HG02610 (cell line): ENCODE data around the gene FGF4.
"Not testable (repeated sequence)": the region's sequence is repeated elsewhere in the genome, so short reads cannot be mapped to it uniquely, and the experiment has no call there.

Experiments
- ATAC-seq: cut with Tn5 transposase; IDR thresholded peaks from one replicate; pipeline ENCODE4 v1.9.1; 2021; ENCODE audit warnings: mild to moderate bottlenecking, moderate library complexity; ENCODE audit not compliant: unreplicated experiment

FGF4 gene

DNA sequence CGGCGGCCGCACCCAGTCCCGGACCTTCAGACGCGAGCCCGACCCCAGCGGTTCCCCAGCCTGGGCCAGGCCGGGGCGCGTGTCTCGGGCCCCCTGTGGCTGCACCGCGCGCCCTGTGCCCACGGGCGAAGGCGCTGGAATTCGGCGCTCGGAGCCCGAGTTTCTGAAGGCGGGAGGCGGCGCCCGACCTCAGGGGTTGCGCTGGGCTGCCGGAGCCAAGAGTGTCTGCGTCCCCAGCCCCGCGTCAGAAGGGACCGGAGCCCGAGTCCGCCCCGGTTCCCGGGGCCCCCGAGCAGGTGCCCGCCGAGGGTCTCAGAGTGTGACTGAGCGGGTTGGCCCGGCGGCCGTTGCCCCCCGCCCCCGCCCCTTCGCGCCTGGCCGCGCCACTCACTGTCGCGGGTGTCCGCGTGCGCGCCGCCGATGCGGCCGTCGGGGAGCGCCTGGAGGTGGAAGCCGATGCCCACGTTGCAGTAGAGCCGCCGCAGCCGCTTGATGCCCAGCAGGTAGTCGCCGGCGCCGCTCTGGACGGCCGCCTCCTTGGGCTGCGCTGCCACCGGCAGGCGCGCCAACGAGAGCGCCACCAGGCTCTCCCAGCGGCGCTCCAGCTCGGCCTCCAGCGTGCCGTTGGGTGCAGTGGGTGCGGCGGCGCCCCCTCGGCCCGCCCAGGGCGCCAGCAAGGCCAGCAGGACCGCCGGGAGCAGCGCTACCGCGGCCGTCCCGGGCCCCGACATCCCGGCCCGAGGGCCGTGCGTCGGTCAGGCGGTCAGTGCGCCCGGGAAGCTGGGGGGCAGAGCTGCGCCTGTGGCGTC, 583 bp downstream of the FGF4 start:
- ATAC-seq: no peak

DNA sequence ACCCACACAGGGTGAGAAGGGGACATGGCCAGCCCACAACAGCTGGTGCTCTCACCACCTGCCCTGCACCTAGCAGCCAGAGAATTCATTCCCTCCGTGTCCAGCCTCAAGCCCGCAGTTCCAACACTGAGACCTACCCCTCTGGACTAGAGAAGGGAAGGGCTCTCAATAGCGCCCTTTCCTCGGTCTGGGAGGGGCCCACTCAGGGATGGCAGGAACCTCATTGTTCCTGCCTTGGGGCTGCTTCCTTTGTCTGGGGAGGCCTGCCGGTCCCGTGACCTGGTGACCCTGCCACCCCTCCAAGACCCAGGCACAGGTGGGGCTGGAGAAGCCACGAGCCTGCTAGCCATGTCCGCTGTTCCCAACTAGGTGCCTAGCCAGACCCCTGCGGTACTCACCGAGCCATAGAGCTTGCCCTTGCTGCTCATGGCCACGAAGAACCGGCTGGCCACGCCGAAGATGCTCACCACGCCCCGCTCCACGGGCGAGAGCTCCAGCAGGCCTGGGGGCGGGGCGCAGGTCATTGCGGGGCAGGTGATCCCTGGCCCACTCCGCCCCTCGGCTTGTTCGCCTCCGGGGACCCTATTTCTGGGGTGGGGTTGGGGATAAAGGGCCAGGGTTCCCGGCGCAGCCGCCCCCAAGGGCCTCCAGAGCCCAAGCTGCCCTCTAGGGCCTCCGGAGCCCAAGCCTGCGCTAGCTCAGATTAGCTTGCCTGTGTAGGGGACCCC, 1.4 kb downstream of the FGF4 start:
- no peak for ATAC-seq

DNA sequence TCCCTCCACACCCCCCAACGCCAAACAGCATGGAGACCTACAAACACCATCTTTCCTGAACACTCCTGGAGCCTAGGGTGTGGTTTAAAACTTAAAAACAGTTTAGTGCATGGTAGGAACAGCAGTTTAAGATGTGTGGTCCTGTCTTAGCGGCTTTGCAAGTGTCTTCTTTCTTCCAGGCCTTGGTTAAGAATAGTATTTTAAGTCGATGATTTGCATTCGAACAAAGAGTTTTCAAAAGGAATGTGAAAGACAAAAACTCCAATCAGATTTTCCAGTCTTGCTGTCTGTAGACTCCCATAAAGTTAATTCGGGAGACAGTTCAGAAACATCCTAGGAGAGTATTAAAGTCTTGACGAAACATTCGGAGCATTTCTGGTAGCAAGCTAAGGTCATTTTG, 3.7 kb downstream of the FGF4 start:
- no peak for ATAC-seq

DNA sequence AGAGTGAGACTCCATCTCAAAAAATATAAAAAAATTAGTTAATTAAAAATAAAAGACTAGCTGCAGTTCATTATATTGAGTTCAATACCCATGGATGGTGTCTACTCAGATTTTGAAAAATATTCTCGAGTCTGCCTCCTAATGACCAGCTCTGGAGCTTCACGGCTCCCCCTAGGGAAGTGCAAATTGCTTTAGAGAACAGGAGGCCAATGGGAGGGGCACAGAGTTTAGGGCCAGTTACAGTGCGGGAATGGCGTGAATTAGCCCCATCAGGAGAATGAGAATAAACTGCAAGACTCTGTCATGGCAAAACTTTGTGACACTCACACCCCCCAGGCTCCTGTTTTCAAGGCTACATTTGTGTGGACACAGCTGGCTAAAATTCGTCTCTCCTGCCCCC, 4.6 kb downstream of the FGF4 start:
- ATAC-seq: no peak

DNA sequence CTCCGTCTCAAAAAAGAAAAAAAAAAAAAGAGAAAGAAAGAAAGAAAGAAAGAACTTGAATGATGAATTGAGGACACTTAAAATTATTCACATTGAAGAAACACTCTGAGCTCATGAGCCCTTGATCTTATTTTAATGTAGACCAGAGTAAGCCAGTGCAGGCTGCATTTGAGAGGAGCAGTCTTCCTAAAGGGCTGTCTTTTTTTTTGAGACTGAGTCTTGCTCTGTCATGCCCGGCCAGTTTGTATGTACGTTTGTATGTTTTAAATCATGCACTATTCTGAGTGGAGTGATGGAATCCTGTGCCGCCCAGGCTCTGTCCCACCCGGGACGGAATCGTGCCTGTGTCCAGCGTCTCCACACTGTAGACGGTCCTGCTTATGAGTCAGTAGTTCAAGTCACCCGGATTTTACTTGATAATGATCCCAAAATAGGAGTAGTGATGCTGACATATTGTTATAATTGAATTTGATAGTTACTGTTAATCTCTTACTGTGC, 9.6 kb downstream of the FGF4 start:
- ATAC-seq: no peak

DNA sequence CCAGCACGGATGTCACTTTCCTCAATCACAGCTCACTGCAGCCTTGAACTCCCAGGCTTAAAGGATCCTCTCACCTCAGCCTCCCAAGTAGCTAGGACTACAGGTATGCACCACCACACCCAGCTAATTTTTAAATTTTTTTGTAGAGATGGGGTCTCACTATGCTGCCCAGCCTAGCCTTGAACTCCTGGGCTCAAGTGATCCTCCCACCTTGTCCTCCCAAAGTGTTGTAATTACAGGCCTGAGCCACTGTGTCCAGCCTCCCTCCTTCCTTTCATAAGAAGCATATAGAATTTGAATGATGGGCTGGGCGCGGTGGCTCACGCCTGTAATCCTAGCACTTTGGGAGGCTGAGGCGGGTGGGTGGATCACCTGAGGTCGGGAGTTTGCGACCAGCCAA, 10.2 kb downstream of the FGF4 start:
- not testable (repeated sequence) for ATAC-seq

DNA sequence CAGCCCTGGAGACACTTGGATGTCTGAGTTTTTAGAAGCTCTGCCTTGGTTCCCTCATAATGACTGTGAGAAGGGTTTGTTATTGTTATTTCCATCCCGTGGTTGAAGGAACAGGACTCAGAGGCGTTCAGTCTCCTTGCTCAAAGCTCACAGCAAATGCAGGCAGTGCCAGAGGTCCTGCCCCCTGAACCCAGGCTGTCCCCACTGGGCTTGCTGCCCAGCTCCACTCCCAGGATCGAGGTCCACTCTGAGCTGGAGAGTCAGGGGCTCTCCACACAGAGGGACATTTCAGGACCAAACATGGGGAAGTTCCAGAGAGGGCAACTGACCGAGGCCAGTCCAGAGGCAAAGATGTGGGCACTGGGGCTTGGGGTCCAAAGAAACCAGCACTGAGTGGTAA, 14.8 kb downstream of the FGF4 start:
- ATAC-seq: no peak

DNA sequence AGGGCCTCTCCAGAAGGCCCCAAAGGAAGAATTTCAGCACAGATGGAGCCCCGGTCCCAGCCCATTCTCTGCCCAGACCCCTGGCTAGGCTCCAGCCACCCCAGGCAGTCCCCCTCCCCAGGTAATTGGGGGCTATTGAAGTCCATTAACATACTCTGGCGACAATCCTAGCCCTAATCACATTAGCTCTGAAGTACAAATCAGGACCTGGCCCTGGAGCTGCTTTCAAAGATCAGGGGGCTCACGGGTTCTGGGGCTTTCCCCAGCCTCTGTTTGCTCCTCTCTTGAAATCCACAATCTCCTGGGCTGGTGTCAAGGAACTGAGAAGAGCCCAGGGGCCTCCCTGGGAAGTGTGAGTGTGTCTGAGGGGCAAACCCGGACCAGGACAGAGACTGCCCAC, 22.3 kb downstream of the FGF4 start:
- no peak for ATAC-seq

DNA sequence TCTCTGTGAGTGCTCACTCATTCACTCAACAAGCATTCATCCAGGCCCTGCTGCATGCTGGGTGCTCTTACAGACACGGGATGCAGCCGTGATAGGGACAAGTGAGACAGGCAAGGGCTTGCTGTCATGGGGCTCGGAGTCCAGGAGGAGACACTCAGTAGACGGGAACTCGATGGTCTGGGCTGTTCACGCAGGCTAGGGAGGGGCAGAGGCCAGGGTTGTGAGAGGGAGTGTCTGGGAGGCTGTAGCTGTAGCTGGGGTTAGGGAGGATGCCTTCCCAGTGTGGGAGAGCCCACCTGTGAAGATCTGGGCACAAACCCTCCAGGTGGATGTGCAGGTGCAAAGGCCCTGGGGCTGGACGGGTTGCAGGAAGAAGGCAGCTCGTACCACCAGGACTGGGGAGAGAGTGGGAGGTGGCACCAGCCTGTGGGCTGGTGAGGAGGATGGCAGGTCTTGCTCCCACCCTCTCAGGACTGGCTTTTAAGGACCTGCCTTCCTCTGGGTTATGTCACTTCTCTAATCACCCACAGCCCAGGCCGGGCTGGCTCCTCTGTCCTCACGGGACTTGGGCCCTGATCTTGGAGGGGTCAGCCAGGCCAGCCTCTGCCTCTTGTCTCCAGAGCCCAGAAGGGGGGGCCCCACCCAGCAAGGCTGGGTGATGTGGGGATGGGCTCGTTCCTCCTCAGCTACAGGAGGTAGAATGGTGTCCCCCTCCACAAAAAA, 24.1 kb downstream of the FGF4 start:
- no peak for ATAC-seq

DNA sequence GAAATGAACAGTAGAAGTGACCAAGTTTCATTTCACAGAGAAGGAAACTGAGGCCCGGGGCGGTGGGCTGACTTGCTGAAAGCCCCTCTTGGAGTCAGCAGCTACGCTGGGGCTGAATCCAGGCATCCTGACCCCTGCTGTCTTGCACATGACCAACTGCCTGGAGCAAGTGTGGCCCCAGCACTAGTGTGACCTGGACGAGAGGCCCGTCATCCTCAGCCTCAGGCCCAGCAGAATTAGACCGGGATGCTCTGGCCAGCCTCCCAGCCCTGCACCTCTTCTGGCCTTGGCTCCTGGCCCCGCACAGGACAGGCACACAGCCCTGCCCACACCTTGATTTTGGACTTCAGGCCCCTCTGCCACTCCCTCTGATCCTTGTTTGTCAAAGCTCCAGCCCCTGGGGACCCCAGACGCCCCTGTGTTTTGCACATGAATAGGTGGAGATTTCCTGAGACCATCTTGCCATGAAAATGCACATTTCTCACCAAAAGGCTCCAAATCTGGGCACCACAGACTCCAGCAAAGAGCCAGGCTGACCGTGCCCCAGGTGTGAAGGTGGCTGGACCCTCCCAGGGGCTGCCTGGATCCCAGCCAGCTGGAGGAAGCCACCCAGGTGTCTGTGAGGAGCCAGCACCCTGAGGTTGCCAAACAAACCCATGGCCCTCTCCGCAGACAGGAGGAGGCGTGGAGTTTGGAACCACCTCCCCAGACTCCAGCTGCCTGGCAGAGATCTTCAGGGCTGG, 24.9 kb downstream of the FGF4 start:
- no peak for ATAC-seq

DNA sequence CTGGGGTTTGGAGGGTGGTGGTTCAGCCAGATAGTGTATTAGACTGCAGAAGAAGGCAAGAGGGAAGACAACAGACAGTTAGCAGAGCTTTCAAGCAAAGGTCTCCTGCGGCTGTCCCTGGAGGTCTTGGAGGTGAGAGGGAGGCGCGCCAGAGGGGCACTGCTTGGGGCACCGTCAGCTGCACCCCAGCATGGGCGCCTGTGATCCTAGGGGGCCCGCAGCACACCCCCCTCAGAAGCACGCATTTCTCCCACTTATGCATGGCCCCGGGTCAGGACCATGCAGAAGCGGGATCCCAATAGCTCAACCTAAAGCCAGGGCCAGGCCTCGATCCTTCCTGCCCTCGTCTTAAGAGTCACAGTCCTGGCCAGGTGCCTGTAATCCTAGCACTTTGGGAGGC, 26.5 kb downstream of the FGF4 start:
- no peak for ATAC-seq

DNA sequence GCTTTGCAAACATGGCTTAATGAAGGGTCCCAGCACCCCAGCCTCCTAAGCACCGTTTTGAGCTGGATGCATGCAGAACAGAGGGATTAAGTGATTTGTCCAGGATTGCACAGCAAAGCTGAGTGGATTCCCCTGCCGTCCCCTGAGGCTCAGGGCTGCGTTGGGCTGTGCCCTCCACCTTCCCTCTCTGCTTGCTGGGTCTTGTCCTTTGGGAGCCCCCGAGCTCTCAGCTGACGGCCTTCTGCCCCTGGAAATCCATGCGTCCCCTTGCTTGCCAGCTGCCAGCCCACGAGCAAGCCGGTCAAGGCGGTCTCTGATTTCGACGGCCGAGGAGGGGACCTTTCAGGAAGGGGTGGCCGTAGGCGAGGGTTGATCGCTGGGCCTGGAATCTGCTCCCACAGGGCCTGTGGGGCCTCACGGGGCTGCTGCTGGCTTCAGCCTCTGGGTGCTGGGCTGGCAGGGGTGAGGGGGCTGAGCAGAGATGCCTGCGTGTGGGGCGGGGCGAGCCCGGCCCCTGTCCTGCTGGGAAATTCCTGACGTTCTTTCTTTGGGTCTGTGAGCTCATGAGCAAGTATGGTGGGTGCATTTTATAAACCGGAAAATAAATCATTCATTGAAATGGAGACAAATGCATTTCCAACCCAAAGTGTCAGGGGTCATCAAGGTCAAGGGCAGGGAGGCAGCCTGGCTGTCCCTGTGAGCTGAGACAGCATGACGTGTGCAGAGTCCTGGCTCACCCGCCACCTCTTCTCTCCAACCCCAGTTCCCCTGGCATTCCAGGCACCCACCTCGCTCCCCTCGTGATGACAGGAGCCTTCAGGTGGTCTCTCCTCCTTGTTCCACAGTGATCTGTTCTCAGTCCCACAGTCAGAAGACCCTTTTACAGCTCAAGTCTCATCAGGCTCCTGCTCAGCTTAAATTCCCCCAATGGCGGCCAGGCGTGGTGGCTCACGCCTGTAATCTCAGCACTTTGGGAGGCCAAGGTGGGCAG, 28.1 kb downstream of the FGF4 start:
- ATAC-seq: no peak

DNA sequence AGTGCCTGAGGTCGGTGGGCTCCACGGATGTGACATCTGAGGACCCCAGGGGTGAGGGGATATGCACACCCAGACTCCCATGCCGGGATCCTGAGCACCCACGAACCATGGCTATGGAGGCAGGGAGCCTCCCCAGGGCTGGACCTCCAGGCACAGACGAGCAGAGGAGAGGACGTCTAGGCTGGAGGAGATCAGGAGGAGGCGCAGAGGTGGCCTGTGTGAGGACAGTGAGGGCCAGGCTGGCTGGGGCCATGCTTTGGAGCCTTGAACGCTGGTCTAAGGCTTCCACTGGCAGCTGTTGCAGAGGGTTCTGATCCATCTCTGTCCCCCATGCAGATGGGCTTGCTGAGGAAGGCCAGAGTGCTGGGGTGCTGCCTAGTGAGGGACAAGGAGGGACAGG, 29.0 kb downstream of the FGF4 start:
- no peak for ATAC-seq

DNA sequence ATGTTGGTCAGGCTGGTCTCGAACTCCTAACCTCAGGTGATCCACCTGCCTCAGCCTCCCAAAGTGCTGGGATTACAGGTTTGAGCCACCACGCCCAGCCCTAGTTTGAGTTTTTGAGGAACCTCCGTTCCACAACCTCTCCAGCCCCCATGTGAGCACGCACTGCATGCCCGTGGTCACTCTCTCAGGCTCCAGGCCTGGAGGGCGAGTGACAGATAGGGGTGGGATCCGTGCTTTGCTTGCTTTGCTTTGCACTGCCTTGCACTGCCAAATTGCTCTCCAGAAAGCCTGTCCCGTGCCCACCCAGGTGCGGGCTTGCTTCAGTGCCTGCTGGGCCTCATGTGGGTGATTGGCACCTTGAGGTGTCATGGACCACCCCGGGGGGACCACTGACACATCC, 29.9 kb downstream of the FGF4 start:
- no peak for ATAC-seq

DNA sequence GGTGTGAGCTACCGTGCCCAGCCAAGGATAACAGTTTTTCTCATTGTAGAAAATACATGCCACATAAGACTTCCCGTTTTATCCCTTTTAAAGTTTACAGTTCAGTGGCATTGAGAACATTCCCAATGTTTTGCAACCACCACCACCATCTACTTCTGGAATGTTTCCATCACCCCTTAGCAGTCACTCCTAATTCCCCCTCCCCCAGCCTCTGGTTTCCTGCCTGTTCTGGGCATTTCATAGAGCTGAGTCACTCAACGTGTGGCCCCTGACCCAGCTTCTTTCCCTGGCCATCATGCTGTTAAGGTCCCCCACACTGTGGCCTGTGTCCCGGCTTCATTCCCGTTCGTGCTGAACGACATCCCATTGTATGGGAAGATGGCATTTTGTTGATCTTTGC, 30.7 kb downstream of the FGF4 start:
- ATAC-seq: no peak

DNA sequence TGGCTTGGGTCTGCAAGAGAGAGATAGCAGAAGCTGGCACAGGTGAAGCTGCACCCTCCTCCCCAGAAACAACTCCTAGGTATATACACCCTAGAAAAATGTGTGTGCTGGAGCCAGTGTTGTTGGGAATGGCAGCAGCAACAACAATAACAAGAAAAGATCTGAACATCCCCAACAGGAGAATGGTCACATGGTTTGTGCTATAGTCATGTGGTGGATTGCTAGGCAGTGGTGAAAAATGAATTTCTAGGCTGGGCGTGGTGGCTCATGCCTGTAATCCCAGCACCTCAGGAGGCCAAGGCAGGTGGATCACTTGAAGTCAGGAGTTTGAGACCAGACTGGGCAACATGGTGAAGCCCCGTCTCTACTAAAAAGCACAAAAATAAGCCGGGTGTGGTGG, 40.3 kb downstream of the FGF4 start:
- ATAC-seq: no peak

DNA sequence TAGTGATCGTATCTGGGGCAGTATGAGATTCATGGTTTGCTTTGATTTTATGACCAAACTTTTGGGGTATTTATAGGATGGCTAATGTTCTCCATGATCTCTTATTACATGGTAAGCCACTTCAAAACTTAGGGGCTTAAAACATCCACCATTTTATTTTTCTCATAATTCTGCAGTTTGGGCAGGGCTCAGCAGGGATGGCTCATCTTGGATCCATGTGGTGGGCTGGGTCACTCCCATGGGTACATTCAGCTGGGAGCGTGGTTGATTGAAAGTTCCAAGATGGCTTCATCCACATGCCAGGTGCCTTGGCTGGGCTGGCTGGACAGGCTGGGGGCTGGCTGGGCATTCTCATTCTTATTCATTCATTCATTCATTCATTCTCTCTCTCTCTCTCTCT, 40.8 kb downstream of the FGF4 start:
- no peak for ATAC-seq

DNA sequence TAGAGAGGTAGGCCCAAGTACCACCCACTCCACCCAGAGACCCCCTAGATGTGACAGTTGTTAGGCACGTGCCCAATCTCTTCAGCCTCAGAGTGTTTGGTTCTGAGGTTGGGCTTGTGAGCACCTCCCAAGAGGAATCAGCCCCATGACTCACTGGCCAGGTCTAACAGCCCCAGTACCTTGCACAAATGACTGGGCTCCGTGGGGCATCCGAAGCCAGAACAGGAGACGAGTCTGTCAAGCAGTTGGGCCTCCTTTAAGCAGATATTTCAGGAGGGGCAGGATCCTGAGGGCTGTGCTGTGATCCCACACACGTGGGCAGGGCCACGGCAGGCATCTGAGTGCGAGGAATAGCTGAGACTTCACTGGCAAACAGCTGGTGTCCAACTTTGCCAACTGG, 42.2 kb downstream of the FGF4 start:
- no peak for ATAC-seq

DNA sequence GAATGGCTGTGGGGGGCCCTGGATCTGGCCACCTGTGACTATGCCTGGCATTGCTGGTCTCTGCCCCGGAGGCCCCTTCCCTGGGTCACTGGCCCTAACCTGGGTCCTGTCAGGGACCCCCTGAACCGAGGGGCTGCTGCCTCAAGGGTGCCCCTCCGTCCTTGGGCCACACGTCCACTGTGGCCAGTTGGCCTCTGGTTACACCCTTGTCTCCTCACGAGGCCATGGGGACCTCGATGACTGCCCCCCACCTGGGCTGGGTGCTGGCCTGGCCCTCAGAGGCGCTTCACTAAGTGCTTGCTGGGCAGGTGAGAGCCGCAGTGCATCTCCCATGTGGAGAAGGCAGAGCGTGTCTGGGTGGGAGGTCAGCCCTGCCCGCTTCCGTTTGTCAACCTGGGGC, 44.0 kb downstream of the FGF4 start:
- no peak for ATAC-seq

DNA sequence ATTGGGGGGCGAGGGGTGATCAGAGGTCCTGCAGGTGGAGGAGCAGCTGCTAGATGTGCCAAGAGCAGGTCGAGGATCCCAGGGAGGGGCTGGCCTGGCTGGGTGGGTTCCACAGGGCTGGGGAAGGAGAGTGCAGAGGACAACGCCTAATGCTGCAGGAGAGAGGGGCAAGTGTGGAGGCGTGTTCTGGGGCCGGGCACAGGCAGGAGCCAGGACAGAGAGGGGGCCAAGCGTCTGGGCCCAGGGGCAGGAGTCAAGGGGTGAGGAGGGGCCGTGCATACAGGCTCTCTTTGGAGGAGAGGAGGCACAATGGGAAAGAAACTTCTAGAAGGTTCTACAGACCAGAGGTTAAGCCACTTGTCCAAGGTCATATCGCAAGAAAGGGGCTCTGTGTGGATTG, 44.6 kb downstream of the FGF4 start:
- no peak for ATAC-seq
